ENCODE measurements around the gene GALNT3.

The GALNT3 gene

GRCh38 chr2:165792104-165792454 lies 2.0 kb downstream of the GALNT3 start:
- no peak for DNase-seq (ENCODE audit: low read depth in 2 of 2)
- no peak for TF ChIP-seq CTCF (IDR thresholded peaks at IDR 0.05; ENCODE audit: low read depth, low read length)
- H3K4me3 ChIP-seq (replicated peaks in 1 of 2; ENCODE audit: low read depth in 2 of 2, low read length in 2 of 2): no peak overlapping the region

DNA sequence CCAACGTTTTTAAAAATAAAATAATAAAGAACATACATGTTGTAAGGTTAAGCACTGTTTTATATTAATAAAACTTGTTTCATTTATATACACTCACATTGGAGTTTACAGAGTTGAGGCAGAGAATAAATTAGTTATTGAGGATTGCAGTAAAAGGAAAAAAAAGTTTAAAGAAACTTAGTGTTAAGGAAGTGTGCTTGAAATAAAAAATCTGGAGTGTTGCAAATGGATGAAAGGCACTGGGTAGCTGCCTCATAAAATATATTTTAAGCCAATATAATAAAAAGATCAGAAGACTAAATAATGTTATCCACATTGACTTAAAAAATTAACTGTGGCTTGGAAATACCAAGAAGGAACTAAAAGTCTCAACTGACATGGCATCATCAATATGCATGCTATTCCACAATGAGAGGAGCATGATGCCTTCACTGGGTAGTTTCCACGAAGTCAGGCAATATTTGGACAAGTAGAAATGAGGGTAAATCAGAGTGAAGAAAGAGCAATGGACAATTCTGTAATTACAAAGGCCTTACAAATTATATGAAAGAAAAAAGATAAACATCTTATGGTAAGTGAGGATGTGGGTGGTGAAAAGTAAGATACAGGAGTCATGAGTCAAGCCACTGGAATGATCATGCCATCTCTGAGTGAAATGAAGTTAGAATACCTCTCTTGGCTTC lies 2.5 kb downstream of the GALNT3 start:
- no peak overlapping the region for H3K4me3 ChIP-seq (replicated peaks in 1 of 2; ENCODE audit: low read depth in 2 of 2, low read length in 2 of 2)
- DNase-seq (ENCODE audit: low read depth in 2 of 2): peak in 1 of 2 donors; percentile 42
- TF ChIP-seq CTCF (IDR thresholded peaks at IDR 0.05; ENCODE audit: low read depth, low read length): no peak

DNA sequence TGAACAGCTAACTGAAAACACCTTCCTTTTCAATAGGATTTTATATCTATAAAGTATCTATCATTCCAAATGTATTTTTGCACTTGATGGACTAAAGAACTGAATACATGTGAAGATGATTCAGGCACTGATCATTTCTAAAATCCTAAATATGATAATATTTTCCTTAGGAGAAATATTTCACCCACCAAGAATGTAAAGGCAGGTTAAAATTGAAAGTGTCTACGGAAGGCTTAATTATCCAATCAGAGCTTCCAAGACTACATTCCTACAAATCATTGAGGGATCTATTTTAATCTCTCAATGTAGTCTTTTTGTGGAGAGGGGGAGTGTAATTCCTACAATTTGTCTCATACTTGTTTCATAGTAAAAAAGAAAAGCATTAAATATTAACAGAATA lies 3.6 kb downstream of the GALNT3 start:
- no peak for TF ChIP-seq CTCF (IDR thresholded peaks at IDR 0.05; ENCODE audit: low read depth, low read length)
- no peak overlapping the region for H3K4me3 ChIP-seq (replicated peaks in 1 of 2; ENCODE audit: low read depth in 2 of 2, low read length in 2 of 2)
- no peak for DNase-seq (ENCODE audit: low read depth in 2 of 2)

GRCh38 chr2:165787334-165787733 lies 6.7 kb downstream of the GALNT3 start:
- H3K4me3 ChIP-seq (replicated peaks in 1 of 2; ENCODE audit: low read depth in 2 of 2, low read length in 2 of 2): no peak overlapping the region
- TF ChIP-seq CTCF (IDR thresholded peaks at IDR 0.05; ENCODE audit: low read depth, low read length): no peak
- no peak for DNase-seq (ENCODE audit: low read depth in 2 of 2)

DNA sequence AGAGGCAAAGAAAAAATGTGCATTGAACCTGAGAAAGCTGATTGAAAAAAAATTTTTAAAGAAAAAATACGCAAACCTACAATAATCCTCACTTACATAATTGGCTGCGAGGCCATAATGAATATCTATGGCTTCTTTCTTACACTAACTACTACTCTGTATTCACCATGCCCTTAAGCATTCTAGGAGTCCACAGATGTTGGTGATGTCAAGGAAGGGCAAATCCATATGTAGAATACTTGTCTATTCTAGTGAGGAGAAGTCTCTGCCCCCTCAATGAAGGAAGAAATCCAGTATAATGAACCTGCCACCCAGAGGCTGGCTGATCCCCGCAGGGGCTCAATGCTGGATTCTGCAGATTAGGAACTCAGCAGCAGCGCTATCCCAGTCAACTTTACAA lies 14.3 kb downstream of the GALNT3 start:
- H3K4me3 ChIP-seq (replicated peaks in 1 of 2; ENCODE audit: low read depth in 2 of 2, low read length in 2 of 2): no peak overlapping the region
- no peak for TF ChIP-seq CTCF (IDR thresholded peaks at IDR 0.05; ENCODE audit: low read depth, low read length)
- DNase-seq (ENCODE audit: low read depth in 2 of 2): no peak

GRCh38 chr2:165778653-165779451 lies 15.2 kb downstream of the GALNT3 start:
- peak; percentile 28 for TF ChIP-seq CTCF (IDR thresholded peaks at IDR 0.05; ENCODE audit: low read depth, low read length)
- no peak overlapping the region for H3K4me3 ChIP-seq (replicated peaks in 1 of 2; ENCODE audit: low read depth in 2 of 2, low read length in 2 of 2)
- peak; percentile 14 to 23 for DNase-seq (ENCODE audit: low read depth in 2 of 2)
